Mesendoderm (in vitro differentiated cells): ENCODE measurements around the gene FADD.

Experiments used
- DNase-seq: peaks from one replicate; pipeline ENCODE4 v3.0.0; 2013
- H2AK5ac ChIP-seq: 2 replicates; pipeline ENCODE4 v1.6.1; 2013; ENCODE audit warnings: low read length, inconsistent platforms
- H2BK120ac ChIP-seq: 2 replicates; pipeline ENCODE4 v1.6.1; 2013; ENCODE audit warnings: low read depth, mild to moderate bottlenecking, low read length, moderate library complexity, mixed read lengths
- H2BK15ac ChIP-seq: replicated peaks from 2 replicates; pipeline ENCODE4 v1.6.1; 2013; ENCODE audit warnings: low read depth, mild to moderate bottlenecking, moderate library complexity
- H2BK5ac ChIP-seq: 2 replicates; pipeline ENCODE4 v1.6.1; 2013; ENCODE audit warnings: low read length, inconsistent platforms
- H3K18ac ChIP-seq: 2 replicates; pipeline ENCODE4 v1.6.1; 2013; ENCODE audit warnings: mild to moderate bottlenecking, low read length, mixed read lengths
- H3K23ac ChIP-seq: one replicate; pipeline ENCODE4 v1.6.1; 2013; ENCODE audit warnings: low read length
- H3K27ac ChIP-seq: 2 replicates; pipeline ENCODE4 v1.5.1; 2013; ENCODE audit warnings: low read depth, mild to moderate bottlenecking, inconsistent platforms, low read length, moderate library complexity
- H3K27me3 ChIP-seq: 2 replicates; pipeline ENCODE4 v1.6.1; 2013; ENCODE audit warnings: low read length, control low read depth, mild to moderate bottlenecking, inconsistent platforms; ENCODE audit not compliant: insufficient read depth, poor library complexity
- H3K36me3 ChIP-seq: 2 replicates; pipeline ENCODE4 v1.6.1; 2013; ENCODE audit warnings: low read length, inconsistent platforms; ENCODE audit not compliant: control insufficient read depth, insufficient read depth
- H3K4ac ChIP-seq: one replicate; pipeline ENCODE4 v1.6.1; 2013; ENCODE audit warnings: low read depth, mild to moderate bottlenecking, low read length, moderate library complexity
- H3K4me1 ChIP-seq: 2 replicates; pipeline ENCODE4 v1.6.1; 2013; ENCODE audit warnings: low read depth, low read length, inconsistent platforms; ENCODE audit not compliant: control insufficient read depth
- H3K4me2 ChIP-seq: 2 replicates; pipeline ENCODE4 v1.6.1; 2013; ENCODE audit warnings: low read length
- H3K4me3 ChIP-seq: 2 replicates; pipeline ENCODE4 v1.5.1; 2013; ENCODE audit warnings: mild to moderate bottlenecking, low read length
- H3K56ac ChIP-seq: one replicate; pipeline ENCODE4 v1.6.1; 2013; ENCODE audit warnings: low read length
- H3K79me1 ChIP-seq: 2 replicates; pipeline ENCODE4 v1.6.1; 2013; ENCODE audit warnings: low read length, inconsistent platforms
- H3K79me2 ChIP-seq: 2 replicates; pipeline ENCODE4 v1.6.1; 2013; ENCODE audit warnings: mild to moderate bottlenecking, low read length; ENCODE audit not compliant: control insufficient read depth, insufficient read depth
- H3K9ac ChIP-seq: 2 replicates; pipeline ENCODE4 v1.6.1; 2013; ENCODE audit warnings: low read length, inconsistent platforms
- H4K5ac ChIP-seq: one replicate; pipeline ENCODE4 v1.6.1; 2013; ENCODE audit warnings: low read length
- H4K8ac ChIP-seq: one replicate; pipeline ENCODE4 v1.6.1; 2013; ENCODE audit warnings: low read depth, mild to moderate bottlenecking, control low read depth, low read length, moderate library complexity
- WGBS: extraction: QIAGEN DNeasy Blood & Tissue Kit; methylation state at CpG from one replicate; pipeline ENCODE4 v1.1.7; 2013; ENCODE audit warnings: low lambda C conversion rate, missing lambda C conversion rate; ENCODE audit not compliant: insufficient coverage; ENCODE audit errors: extremely low coverage; 5-methylcytosine and 5-hydroxymethylcytosine counted together

The FADD gene

GRCh38 chr11:70168405-70168754 lies 34.7 kb upstream of the FADD start:
- Histone ChIP-seq H3K18ac (no peak overlapping the region), H3K56ac (no peak overlapping the region), H3K4me2 (no peak overlapping the region), H4K5ac (no peak overlapping the region), H3K4ac (no peak overlapping the region), H2BK120ac (no peak overlapping the region), H3K79me1 (no peaks in the 10 kb centered on the region), H3K27ac (no peak overlapping the region), H3K23ac (no peak overlapping the region), H3K79me2 (no peaks in the 10 kb centered on the region), H2AK5ac (no peak overlapping the region), H2BK15ac (no peak overlapping the region), H2BK5ac (no peak overlapping the region), H3K27me3 (no peaks in the 10 kb centered on the region), H3K36me3 (no peaks in the 10 kb centered on the region), H3K9ac (no peak overlapping the region), H3K4me3 (no peak overlapping the region), H3K4me1 (no peaks in the 10 kb centered on the region), H4K8ac (no peak overlapping the region)
- no CpG with 5 or more reads among the region's 6 CpGs for WGBS
- no peak for DNase-seq

DNA sequence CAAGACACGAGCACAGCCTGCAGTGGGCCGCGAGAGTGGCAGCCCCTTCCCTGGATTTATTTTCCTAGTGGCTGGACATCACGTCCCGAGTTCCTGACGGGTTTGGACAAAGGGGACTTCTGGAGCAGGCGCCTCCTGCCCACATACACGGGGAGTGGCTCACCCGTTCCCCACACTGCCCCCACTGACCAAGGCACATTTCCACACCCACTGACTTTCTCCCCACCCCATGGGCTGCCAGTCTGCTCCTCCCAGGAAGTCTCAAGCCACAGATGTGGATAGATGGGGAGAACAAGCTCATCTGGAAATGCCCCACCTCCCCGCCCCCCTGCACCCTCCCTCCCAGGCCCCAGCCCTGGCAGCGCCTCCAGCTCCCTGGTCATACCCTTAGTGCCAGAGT lies 34.0 kb upstream of the FADD start:
- Histone ChIP-seq H4K8ac (no peak overlapping the region), H3K79me2 (no peaks in the 10 kb centered on the region), H3K4ac (no peak overlapping the region), H3K23ac (no peak overlapping the region), H4K5ac (no peak overlapping the region), H3K9ac (no peak overlapping the region), H3K4me2 (no peak overlapping the region), H3K18ac (no peak overlapping the region), H2AK5ac (no peak overlapping the region), H3K27ac (no peak overlapping the region), H3K4me3 (no peak overlapping the region), H2BK120ac (no peak overlapping the region), H2BK5ac (no peak overlapping the region), H3K79me1 (no peaks in the 10 kb centered on the region), H3K56ac (no peak overlapping the region), H3K36me3 (no peaks in the 10 kb centered on the region), H3K4me1 (no peaks in the 10 kb centered on the region), H3K27me3 (no peaks in the 10 kb centered on the region), H2BK15ac (no peak overlapping the region)
- no peak for DNase-seq
- no CpG with 5 or more reads among the region's 11 CpGs for WGBS

GRCh38 chr11:70169632-70170031 lies 33.5 kb upstream of the FADD start:
- H3K56ac ChIP-seq, result no peak overlapping the region
- DNase-seq, result no peak
- WGBS, result no CpG with 5 or more reads among the region's 8 CpGs

DNA sequence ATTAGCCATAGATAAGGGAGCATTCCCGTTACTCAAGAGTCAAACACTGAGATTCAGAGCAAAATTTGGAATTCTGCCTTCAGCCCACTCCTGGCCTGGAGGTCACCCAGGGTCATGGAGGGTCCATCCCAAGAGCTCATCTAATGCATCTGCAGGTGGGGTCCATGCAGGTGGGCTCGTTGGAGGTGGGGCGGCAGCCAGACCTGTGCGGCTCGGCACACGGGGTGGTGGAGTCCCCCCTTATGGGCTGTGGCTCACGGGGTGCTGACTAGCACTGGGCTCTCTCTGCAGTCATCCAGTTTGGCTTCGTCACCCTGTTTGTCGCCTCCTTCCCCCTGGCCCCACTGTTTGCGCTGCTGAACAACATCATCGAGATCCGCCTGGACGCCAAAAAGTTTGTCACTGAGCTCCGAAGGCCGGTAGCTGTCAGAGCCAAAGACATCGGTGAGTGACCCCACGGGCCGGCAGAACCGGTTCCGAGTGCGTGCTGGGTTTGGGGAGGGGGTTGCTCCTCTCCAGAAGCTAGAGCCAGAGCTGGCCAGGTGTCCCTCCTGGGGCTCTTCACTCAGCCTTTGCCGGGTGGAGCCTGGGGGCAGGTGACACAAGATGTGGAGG lies 32.4 kb upstream of the FADD start:
- no CpG with 5 or more reads among the region's 22 CpGs for whole genome bisulfite sequencing

More at GRCh38 chr11:70169632-70170031, 33.5 kb upstream of the FADD start:
- Histone ChIP-seq H3K79me1 (no peaks in the 10 kb centered on the region), H2BK120ac (no peak overlapping the region), H3K4ac (no peak overlapping the region), H3K27ac (no peak overlapping the region), H3K79me2 (no peaks in the 10 kb centered on the region), H2BK5ac (no peak overlapping the region), H4K8ac (no peak overlapping the region), H2AK5ac (no peak overlapping the region), H3K23ac (no peak overlapping the region), H3K9ac (no peak overlapping the region), H4K5ac (no peak overlapping the region), H3K4me3 (no peak overlapping the region), H3K4me2 (no peak overlapping the region), H3K27me3 (no peaks in the 10 kb centered on the region), H2BK15ac (no peak overlapping the region), H3K36me3 (no peaks in the 10 kb centered on the region), H3K18ac (no peak overlapping the region), H3K4me1 (no peaks in the 10 kb centered on the region)

DNA sequence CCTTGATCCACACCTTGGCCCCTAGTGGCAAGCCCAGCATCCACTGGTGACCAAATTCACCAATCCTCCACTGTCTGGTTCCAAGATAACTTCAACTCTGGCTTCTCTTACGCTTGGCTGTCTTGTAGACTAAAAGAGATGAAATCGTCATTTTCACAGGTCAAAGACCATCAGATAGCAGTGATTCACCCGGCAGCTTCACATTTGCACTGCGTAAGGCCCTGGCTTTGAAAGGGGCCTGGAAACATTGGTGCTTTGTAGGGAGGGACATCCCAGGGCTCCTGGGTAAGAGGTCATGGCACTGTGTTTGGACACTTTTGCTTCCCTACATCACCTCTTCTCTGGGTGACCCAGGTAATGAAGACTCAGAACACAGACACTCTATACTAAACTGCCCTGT lies 30.1 kb upstream of the FADD start:
- WGBS, result no CpG with 5 or more reads among the region's 4 CpGs
- no peak overlapping the region for H2AK5ac ChIP-seq
- no peaks in the 10 kb centered on the region for H3K27me3 ChIP-seq
- no peak overlapping the region for H3K4me3 ChIP-seq
- H3K36me3 ChIP-seq, result no peaks in the 10 kb centered on the region
- H2BK15ac ChIP-seq, result no peak overlapping the region
- no peak overlapping the region for H2BK120ac ChIP-seq
- H2BK5ac ChIP-seq, result no peak overlapping the region
- H4K5ac ChIP-seq, result no peak overlapping the region
- H3K27ac ChIP-seq, result no peak overlapping the region
- H3K4ac ChIP-seq, result no peak overlapping the region
- H4K8ac ChIP-seq, result no peak overlapping the region
- H3K79me1 ChIP-seq, result no peaks in the 10 kb centered on the region
- H3K4me1 ChIP-seq, result no peaks in the 10 kb centered on the region
- H3K18ac ChIP-seq, result no peak overlapping the region
- DNase-seq, result no peak
- no peak overlapping the region for H3K4me2 ChIP-seq
- no peaks in the 10 kb centered on the region for H3K79me2 ChIP-seq
- no peak overlapping the region for H3K9ac ChIP-seq
- no peak overlapping the region for H3K56ac ChIP-seq
- H3K23ac ChIP-seq, result no peak overlapping the region

More for the DNA sequence above, 32.4 kb upstream of the FADD start:
- H3K56ac ChIP-seq, result no peak overlapping the region
- H3K4me1 ChIP-seq, result no peaks in the 10 kb centered on the region
- H3K23ac ChIP-seq, result no peak overlapping the region
- no peaks in the 10 kb centered on the region for H3K27me3 ChIP-seq
- H3K79me2 ChIP-seq, result no peaks in the 10 kb centered on the region
- no peaks in the 10 kb centered on the region for H3K36me3 ChIP-seq
- H3K9ac ChIP-seq, result no peak overlapping the region
- H3K79me1 ChIP-seq, result no peaks in the 10 kb centered on the region
- no peak overlapping the region for H3K4ac ChIP-seq
- no peak overlapping the region for H2BK120ac ChIP-seq
- no peak for DNase-seq
- no peak overlapping the region for H3K18ac ChIP-seq
- no peak overlapping the region for H3K27ac ChIP-seq
- no peak overlapping the region for H3K4me2 ChIP-seq
- H3K4me3 ChIP-seq, result no peak overlapping the region
- no peak overlapping the region for H2BK5ac ChIP-seq
- H2AK5ac ChIP-seq, result no peak overlapping the region
- H2BK15ac ChIP-seq, result no peak overlapping the region
- no peak overlapping the region for H4K8ac ChIP-seq
- no peak overlapping the region for H4K5ac ChIP-seq

DNA sequence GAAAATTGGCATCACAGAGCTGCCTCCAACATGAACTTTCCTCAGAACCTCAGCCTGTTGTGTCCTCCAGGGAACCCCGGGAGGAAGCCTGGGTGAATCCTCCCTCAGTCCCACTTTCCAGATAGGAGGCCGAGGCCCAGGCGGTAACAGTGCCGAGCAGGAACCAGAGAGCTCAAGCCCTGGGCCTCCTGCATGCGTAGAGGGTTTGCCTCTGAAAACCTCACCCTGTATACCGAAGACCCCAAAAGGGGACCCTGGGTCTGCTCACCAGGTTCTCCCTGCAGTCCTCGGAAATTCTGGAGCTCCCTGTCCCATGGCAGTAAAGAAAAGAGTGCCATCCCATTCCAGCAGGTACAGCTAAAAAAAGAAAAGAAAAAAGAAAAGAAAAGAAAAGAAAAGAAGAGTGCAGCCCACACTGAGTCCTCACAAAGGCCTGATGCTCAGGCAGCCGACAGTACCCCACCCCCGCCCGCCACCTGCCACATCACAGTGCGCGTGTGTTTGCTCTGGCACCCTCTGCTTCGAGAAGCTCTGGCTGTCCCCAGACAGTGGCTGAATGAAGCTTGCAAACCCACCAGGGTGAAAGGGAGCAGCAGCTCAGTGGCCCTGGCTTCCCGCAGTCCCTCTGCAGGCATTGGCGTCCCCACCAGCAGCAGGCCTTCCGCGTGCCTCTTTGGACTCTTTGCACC lies 28.4 kb upstream of the FADD start:
- DNase-seq, result no peak
- WGBS, result no CpG with 5 or more reads among the region's 17 CpGs
- no peak overlapping the region for H4K8ac ChIP-seq

More for the DNA sequence above, 28.4 kb upstream of the FADD start:
- Histone ChIP-seq H3K4me2 (no peak overlapping the region), H3K4me1 (no peaks in the 10 kb centered on the region), H2AK5ac (no peak overlapping the region), H4K5ac (no peak overlapping the region), H3K9ac (no peak overlapping the region), H3K56ac (no peak overlapping the region), H3K27ac (no peak overlapping the region), H2BK120ac (no peak overlapping the region), H3K79me2 (no peaks in the 10 kb centered on the region), H3K4me3 (no peak overlapping the region), H3K79me1 (no peaks in the 10 kb centered on the region), H3K23ac (no peak overlapping the region), H2BK5ac (no peak overlapping the region), H3K4ac (no peak overlapping the region), H3K18ac (no peak overlapping the region), H3K36me3 (no peaks in the 10 kb centered on the region), H2BK15ac (no peak overlapping the region), H3K27me3 (no peaks in the 10 kb centered on the region)
